Motor neuron (in vitro differentiated cells): ENCODE results near the gene TRAPPC2. TPM values are rescaled to one million over a fixed set of nuclear protein-coding genes. Genes with fewer than 3 reads are reported as not detected.

Experiments used
- ATAC-seq, 8 experiments: fragments of 200-7000 bp; cut with Tn5 transposase; replicated peaks in 6 of 8; 2 replicates each; pipeline ENCODE4 v1.8.0; 2021; ENCODE audit warnings: mild to moderate bottlenecking in 8 of 8, moderate library complexity in 8 of 8
- H3K27ac ChIP-seq, 2 donors: fragments of 250-450 bp; sonication (Bioruptor Pico); 2 replicates each; pipeline ENCODE4 v1.9.0; 2021; ENCODE audit warnings: antibody characterized with exemption in 2 of 2, mild to moderate bottlenecking in 2 of 2, moderate library complexity in 1 of 2
- H3K4me1 ChIP-seq, 2 donors: fragments of 250-450 bp; sonication (Bioruptor Pico); replicated peaks in 1 of 2; 2 replicates each; pipeline ENCODE4 v1.6.1; 2021; ENCODE audit warnings: antibody characterized with exemption in 2 of 2, mild to moderate bottlenecking in 2 of 2, moderate library complexity in 1 of 2
- H3K4me3 ChIP-seq, 5 donors: fragments of 250-450 bp; sonication (Bioruptor Pico); 2 replicates each; pipeline ENCODE4 v1.9.0; 2021; ENCODE audit warnings: antibody characterized with exemption in 5 of 5, mild to moderate bottlenecking in 5 of 5, moderate library complexity in 4 of 5
- whole genome bisulfite sequencing, 10 experiments: fragments of 450-650 bp; shearing (Covaris generic); methylation state at CpG; one replicate each; pipeline ENCODE4 v1.0.0; 2022; 5-methylcytosine and 5-hydroxymethylcytosine counted together
- in situ Hi-C, 9 experiments: fragments of 400-800 bp; cut with MboI; loops; one replicate each; pipeline ENCODE4 v1.15.0; 2021; ENCODE audit warnings: low sequenced_read_pairs in 9 of 9, low pct_unique_long_range_greater_than_20kb in 2 of 9; ENCODE audit not compliant: unreplicated experiment in 9 of 9
- total RNA-seq, 8 experiments: library from RNA; unstranded; fragments of 300-600 nt; gene quantifications; 2 replicates each; pipeline versions ENCODE4 v1.2.3 to v1.2.4, GENCODE V29; 2022

Gene TRAPPC2
- total RNA-seq, 8 experiments from 2014 or later = 10.9 to 66.5 (median 29.4) TPM

GRCh38 chrX:13761606-13762414, 27.4 kb upstream of the TRAPPC2 start:
- H3K4me3 ChIP-seq = no peak overlapping the region
- H3K27ac ChIP-seq = no peak overlapping the region
- peak in 2 of 8 experiments; percentile 29 to 45 for ATAC-seq
- 0 to 100% (median 24%) methylated on average over 1 to 6 of the region's 7 CpGs; no CpG with 5 or more reads in 2 of the 10 experiments for WGBS, 10 experiments
- H3K4me1 ChIP-seq = peaks cover 9 to 15% of the 10 kb centered on the region in 2 donors
- in situ Hi-C loops = loop anchor here in 2 of 9 experiments (25.0 kb wide), 1 partner anchor 275 kb away; the partner anchor contains the start of gene GEMIN8 (in 2 of the 2)

DNA sequence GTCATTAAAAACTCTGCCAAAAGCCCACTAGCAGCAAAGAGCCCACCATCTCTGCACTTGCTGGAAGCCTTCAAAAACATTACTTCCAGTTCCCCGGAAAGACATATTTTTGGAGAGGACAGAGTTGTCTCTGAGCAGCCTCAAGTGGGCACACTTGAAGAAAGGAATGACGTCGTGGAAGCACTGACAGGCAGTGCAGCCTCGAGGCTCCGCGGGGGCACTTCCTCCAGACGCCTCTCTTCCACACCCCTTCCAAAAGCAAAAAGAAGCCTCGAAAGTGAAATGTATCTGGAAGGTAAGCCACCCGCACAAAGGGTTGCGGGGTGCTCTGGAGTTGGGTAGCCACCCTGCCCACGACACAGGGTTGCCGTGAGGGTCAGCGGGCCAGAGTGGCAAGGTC, 26.0 kb upstream of the TRAPPC2 start:
- H3K4me3 ChIP-seq = no peak overlapping the region
- 73 to 100% (median 100%) methylated on average over 1 to 13 of the region's 13 CpGs; no CpG with 5 or more reads in 7 of the 10 experiments for WGBS, 10 experiments

DNA sequence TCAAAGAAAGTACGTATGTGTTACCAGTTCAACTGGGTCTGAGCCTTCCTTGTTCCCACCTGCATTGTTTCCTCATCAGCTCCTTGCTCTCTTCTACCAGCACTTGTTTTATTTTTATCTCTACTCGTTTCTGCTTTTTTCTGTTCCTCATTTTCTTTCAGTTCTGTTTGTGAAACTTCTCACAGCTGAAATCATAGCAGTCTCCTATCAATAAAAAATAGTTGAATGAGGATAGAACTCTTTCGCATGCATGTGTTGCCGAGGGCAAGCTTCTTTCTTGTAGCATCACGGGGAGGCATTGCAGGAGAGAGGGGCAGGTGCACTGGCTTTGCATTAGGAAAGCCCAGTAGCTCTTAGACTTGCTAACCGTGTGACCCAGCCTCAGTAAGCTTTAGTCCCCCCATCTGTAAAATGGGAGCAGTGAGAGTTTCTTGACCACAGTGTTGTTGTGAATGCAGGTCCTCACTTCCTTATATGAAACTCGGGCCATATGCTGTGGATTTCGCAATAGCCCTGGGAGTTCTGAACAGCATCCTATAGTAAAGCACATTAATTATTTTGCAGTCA, 24.8 kb upstream of the TRAPPC2 start:
- Histone ChIP-seq H3K4me3 (no peak overlapping the region), H3K27ac (no peak overlapping the region), H3K4me1 (peaks cover 0 to 7% of the 10 kb centered on the region in 2 donors)
- in situ Hi-C loops = loop anchor here in 2 of 9 experiments (25.0 kb wide), 1 partner anchor 278 kb away; the partner anchor contains the start of gene GEMIN8 (in 2 of the 2)
- ATAC-seq = no peak
- WGBS, 10 experiments = 60 to 100% (median 89%) methylated on average over 1 to 8 of the region's 8 CpGs; no CpG with 5 or more reads in 2 of the 10 experiments

More for the DNA sequence above, 26.0 kb upstream of the TRAPPC2 start:
- in situ Hi-C loops = loop anchor here in 2 of 9 experiments (25.0 kb wide), 1 partner anchor 277 kb away; the partner anchor contains the start of gene GEMIN8 (in 2 of the 2)
- peaks cover 9 to 15% of the 10 kb centered on the region in 2 donors for H3K4me1 ChIP-seq
- no peak overlapping the region for H3K27ac ChIP-seq
- ATAC-seq = no peak

- in situ Hi-C loops = loop anchor here in 2 of 9 experiments (25.0 kb wide), 1 partner anchor 281 kb away; the partner anchor contains the start of gene GEMIN8 (in 2 of the 2)
- 78 to 100% (median 87%) methylated on average over 1 to 4 of the region's 4 CpGs; no CpG with 5 or more reads in 6 of the 10 experiments for WGBS, 10 experiments
- ATAC-seq = no peak
Observed at GRCh38 chrX:13756381-13756780, 22.0 kb upstream of the TRAPPC2 start.

DNA sequence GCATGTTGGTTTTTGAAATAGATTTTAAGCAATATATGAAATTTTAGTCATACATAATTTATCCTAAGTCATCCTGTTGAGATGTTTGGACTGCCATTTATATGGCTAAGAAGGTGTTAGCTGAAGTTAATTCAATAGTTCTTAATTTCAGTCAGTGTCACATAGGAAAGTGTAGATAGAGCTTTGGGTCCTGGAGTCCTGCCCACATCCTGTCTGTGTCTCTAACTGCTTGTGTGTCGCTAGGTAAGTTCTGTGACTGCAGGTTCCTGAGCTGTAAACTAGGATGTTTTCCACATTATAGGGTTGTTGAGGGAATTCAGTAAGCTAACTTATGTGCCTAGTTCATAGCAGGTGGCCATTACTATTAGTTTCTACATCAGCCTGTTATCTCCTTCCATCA, 20.8 kb upstream of the TRAPPC2 start:
- no peak overlapping the region for H3K4me3 ChIP-seq
- no peak for ATAC-seq
- 75 to 100% (median 86%) methylated on average over 1 of the region's 1 CpG; no CpG with 5 or more reads in 7 of the 10 experiments for WGBS, 10 experiments
- no peaks in the 10 kb centered on the region for H3K4me1 ChIP-seq
- H3K27ac ChIP-seq = no peak overlapping the region
- in situ Hi-C loops = loop anchor here in 2 of 9 experiments (25.0 kb wide), 1 partner anchor 282 kb away; the partner anchor contains the start of gene GEMIN8 (in 2 of the 2)

More at GRCh38 chrX:13756381-13756780, 22.0 kb upstream of the TRAPPC2 start:
- no peak overlapping the region for H3K4me3 ChIP-seq
- no peak overlapping the region for H3K27ac ChIP-seq
- no peaks in the 10 kb centered on the region for H3K4me1 ChIP-seq

- H3K27ac ChIP-seq = no peak overlapping the region
- ATAC-seq = no peak
- no peak overlapping the region for H3K4me3 ChIP-seq
- in situ Hi-C loops = loop anchor here in 2 of 9 experiments (25.0 kb wide), 1 partner anchor 283 kb away; the partner anchor contains the start of gene GEMIN8 (in 2 of the 2)
- 78% methylated on average over 1 of the region's 1 CpG; no CpG with 5 or more reads in 9 of the 10 experiments for WGBS, 10 experiments
- H3K4me1 ChIP-seq = no peaks in the 10 kb centered on the region
Observed at GRCh38 chrX:13754765-13755164, 20.3 kb upstream of the TRAPPC2 start.

- WGBS, 10 experiments = 63 to 93% methylated on average over 1 to 3 of the region's 3 CpGs; no CpG with 5 or more reads in 8 of the 10 experiments
- Histone ChIP-seq H3K27ac (no peak overlapping the region), H3K4me1 (no peaks in the 10 kb centered on the region), H3K4me3 (no peak overlapping the region)
- ATAC-seq = no peak
- in situ Hi-C loops = loop anchor here in 2 of 9 experiments (25.0 kb wide), 1 partner anchor 285 kb away; the partner anchor contains the start of gene GEMIN8 (in 2 of the 2)
Observed at GRCh38 chrX:13752646-13753045, 18.2 kb upstream of the TRAPPC2 start.

- in situ Hi-C loops = loop anchor here in 2 of 9 experiments (25.0 kb wide), 1 partner anchor 285 kb away; the partner anchor contains the start of gene GEMIN8 (in 2 of the 2)
Observed at GRCh38 chrX:13752141-13752540, 17.7 kb upstream of the TRAPPC2 start.

DNA sequence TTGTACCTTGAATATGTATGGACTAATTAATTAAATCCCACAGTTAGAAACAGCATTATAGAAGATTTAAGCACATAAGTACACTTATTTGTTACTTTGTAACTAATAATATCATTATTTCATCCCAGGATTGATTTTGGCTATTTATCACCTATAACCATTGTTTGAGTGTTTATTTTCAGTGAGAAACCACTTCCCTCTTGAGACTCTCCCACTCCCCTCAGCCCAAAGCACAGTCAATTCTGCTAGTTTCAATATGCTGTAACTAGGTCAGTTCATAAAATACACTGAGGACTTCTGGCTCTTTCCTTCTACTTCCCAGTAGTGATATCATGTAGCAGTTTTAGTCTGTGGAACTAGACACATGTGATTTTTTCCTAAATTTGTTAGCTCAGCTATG, 16.4 kb upstream of the TRAPPC2 start:
- ATAC-seq = no peak
- H3K4me3 ChIP-seq = no peak overlapping the region
- no peak overlapping the region for H3K27ac ChIP-seq
- in situ Hi-C loops = loop anchor here in 2 of 9 experiments (25.0 kb wide), 1 partner anchor 286 kb away; the partner anchor contains the start of gene GEMIN8 (in 2 of the 2)
- H3K4me1 ChIP-seq = no peaks in the 10 kb centered on the region

More at GRCh38 chrX:13752141-13752540, 17.7 kb upstream of the TRAPPC2 start:
- no peak overlapping the region for H3K4me3 ChIP-seq
- ATAC-seq = no peak
- WGBS, 10 experiments = 20 to 100% (median 83%) methylated on average over 1 to 3 of the region's 3 CpGs; no CpG with 5 or more reads in 5 of the 10 experiments
- no peaks in the 10 kb centered on the region for H3K4me1 ChIP-seq
- no peak overlapping the region for H3K27ac ChIP-seq

- H3K4me1 ChIP-seq = no peaks in the 10 kb centered on the region
- H3K27ac ChIP-seq = no peak overlapping the region
- in situ Hi-C loops = loop anchor here in 2 of 9 experiments (25.0 kb wide), 1 partner anchor 287 kb away; the partner anchor contains the start of gene GEMIN8 (in 2 of the 2)
- peak in 2 of 8 experiments; percentile 25 to 27 for ATAC-seq
- no peak overlapping the region for H3K4me3 ChIP-seq
Observed at GRCh38 chrX:13750204-13750603, 15.8 kb upstream of the TRAPPC2 start.

- no peak for ATAC-seq
- no peak overlapping the region for H3K4me3 ChIP-seq
- H3K4me1 ChIP-seq = no peaks in the 10 kb centered on the region
- WGBS, 10 experiments = 83 to 96% methylated on average over 2 to 3 of the region's 3 CpGs; no CpG with 5 or more reads in 8 of the 10 experiments
- in situ Hi-C loops = loop anchor here in 1 of 9 experiments (25.0 kb wide), 1 partner anchor 289 kb away; the partner anchor contains the start of gene GEMIN8
- H3K27ac ChIP-seq = no peak overlapping the region
Observed at GRCh38 chrX:13748486-13748885, 14.1 kb upstream of the TRAPPC2 start.

GRCh38 chrX:13747836-13748235, 13.4 kb upstream of the TRAPPC2 start:
- no peak overlapping the region for H3K27ac ChIP-seq
- H3K4me1 ChIP-seq = no peaks in the 10 kb centered on the region
- in situ Hi-C loops = loop anchor here in 1 of 9 experiments (25.0 kb wide), 1 partner anchor 289 kb away; the partner anchor contains the start of gene GEMIN8
- 83 to 100% methylated on average over 1 of the region's 2 CpGs; no CpG with 5 or more reads in 8 of the 10 experiments for WGBS, 10 experiments
- peak in 4 of 8 experiments; percentile 28 to 58 (median 34) for ATAC-seq
- H3K4me3 ChIP-seq = no peak overlapping the region
